SIG-M5 (cell line): ENCODE measurements around the gene CHAC1.
"Not testable (repeated sequence)": the region's sequence is repeated elsewhere in the genome, so short reads cannot be mapped to it uniquely, and the experiment has no call there.

Source experiments
- DNase-seq: peaks from one replicate; lab custom pipeline; 2025; lab: John Stamatoyannopoulos, UW

CHAC1 gene

GRCh38 chr15:40957041-40957555, 3.8 kb downstream of the CHAC1 start:
- no peak for DNase-seq

DNA sequence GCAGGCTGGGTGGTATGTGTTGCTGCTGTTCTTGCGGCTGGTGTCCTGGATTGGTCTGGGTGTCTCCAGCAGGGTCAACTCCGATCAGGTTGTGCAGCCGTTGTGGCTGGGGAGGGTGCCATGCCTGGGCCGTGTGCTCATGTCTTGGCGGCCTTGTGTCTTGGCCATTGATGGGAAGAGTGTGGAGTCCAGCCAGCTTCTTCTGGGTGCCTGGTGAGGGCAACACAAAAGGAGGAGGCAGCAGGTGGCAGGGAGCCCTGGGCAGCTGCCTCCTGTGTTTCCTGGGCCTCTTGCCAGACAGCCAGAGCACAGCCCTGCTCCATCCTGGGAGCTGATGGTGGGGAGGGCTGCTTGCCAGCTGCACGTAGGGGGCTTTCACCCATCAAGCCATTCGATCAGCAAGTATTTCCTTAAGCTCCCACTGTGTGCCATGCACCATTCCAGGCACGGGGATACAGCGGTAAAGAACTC, 4.3 kb downstream of the CHAC1 start:
- no peak for DNase-seq

GRCh38 chr15:40958146-40958545, 4.9 kb downstream of the CHAC1 start:
- no peak for DNase-seq

DNA sequence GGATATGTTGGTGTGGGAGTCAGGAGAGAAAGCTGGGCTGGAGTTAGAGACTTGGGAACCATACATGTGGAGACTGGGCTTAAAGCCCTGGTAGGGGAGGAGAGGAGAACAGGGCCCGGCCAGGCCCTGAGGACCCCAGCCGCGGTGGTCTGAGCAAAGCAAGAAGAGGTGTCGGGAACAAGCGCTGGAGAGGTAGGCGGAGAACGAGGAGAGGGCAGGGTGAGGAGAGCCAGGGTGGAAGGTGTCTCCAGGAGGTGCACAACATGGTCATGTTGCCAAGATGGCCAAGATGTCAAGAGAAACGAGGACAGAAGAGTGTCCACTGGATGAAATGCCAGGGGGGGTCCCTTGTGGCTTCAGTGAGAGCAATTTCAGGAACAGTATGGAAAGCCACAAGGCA, 5.5 kb downstream of the CHAC1 start:
- DNase-seq, result no peak

GRCh38 chr15:40959331-40960141, 6.3 kb downstream of the CHAC1 start:
- DNase-seq, result no peak

GRCh38 chr15:40960151-40960885, 7.0 kb downstream of the CHAC1 start:
- no peak for DNase-seq

DNA sequence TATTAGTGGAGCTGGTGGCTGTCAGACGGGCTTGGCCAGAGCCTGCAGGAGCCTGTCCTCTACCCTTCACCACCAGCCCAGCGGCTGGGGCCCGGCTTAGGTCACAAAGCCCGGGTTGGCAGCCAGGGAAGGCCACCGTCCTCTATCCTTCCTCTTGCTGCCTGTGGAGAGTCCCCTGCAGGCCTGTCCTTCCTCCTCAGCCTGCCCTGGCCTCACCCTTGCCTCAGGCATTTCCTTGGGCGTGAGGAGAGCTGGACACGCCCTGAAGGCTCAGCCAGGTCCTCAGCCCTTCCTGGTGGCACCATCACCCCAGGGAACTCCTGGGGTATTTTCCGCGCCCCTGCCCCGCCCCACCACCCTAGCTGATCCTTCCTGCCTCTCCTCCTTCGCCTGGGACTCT, 7.7 kb downstream of the CHAC1 start:
- no peak for DNase-seq

DNA sequence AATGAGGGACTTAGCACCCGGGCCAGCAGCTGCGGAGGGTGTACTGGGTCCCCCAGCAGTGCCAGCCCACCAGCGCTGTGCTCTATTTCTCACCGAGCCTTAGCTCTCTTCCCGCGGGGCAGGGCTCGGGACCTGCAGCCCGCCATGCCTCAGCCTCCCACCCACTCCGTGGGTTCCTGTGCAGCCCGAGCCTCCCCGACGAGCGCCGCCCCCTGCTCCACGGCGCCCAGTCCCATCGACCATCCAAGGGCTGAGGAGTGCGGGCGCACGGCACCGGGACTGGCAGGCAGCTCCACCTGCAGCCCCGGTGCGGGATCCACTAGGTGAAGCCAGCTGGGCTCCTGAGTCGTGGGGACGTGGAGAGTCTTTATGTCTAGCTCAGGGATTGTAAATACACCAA, 8.5 kb downstream of the CHAC1 start:
- not testable (repeated sequence) for DNase-seq

DNA sequence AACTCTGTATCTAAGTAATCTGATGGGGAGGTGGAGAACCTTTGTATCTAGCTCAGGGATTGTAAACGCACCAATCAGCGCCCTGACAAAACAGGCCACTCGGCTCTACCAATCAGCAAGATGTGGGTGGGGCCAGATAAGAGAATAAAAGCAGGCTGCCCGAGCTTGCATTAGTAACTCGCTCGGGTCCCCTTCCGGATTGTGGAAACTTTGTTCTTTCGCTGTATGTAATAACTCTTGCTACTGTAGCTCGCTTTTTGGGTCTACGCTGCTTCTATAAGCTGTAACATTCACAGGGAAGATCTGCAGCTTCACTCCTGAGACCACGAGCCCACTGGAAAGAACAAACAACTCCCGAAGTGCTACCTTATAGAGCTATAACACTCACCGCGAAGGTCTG, 9.0 kb downstream of the CHAC1 start:
- DNase-seq, result not testable (repeated sequence)

DNA sequence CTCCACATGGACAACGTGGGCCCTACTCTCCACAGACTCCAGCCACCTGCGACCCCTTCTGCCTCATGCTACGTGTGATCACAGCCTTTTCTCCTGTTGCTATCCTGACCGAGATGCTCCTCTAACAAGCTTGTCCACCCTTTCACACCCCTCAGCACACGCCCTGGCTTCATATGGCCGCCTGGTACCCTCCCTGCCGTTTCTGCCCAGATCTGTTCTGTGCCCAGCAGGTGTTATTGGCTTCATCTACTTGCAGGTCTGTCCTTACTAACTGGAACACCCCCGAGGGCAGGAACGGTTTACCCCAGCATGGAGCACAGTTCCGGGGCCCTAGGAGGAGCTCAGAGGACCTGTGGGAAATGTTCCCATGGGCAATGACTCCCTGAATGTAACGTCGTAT, 9.9 kb downstream of the CHAC1 start:
- no peak for DNase-seq

DNA sequence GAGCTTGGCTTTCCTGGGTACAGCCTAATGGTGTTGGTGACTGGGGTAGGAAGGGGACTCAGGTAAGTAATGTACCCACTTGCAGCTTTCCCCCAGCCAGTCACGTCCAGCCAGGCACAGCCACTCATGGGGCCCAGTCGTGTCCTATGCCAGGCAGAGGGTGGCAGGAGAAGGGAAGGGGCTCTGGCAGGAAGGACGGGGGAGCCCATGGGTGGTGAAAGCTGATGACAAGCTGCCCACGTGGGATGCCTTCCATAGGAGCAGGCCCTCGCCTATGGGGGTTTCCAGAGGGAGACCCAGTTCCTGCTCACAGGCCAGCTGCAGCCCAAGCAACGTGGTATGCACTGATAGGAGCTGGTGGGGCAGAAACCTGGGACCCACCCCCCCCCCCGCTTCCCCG, 10.7 kb downstream of the CHAC1 start:
- DNase-seq, result no peak

GRCh38 chr15:40964634-40965033, 11.4 kb downstream of the CHAC1 start:
- DNase-seq, result no peak

DNA sequence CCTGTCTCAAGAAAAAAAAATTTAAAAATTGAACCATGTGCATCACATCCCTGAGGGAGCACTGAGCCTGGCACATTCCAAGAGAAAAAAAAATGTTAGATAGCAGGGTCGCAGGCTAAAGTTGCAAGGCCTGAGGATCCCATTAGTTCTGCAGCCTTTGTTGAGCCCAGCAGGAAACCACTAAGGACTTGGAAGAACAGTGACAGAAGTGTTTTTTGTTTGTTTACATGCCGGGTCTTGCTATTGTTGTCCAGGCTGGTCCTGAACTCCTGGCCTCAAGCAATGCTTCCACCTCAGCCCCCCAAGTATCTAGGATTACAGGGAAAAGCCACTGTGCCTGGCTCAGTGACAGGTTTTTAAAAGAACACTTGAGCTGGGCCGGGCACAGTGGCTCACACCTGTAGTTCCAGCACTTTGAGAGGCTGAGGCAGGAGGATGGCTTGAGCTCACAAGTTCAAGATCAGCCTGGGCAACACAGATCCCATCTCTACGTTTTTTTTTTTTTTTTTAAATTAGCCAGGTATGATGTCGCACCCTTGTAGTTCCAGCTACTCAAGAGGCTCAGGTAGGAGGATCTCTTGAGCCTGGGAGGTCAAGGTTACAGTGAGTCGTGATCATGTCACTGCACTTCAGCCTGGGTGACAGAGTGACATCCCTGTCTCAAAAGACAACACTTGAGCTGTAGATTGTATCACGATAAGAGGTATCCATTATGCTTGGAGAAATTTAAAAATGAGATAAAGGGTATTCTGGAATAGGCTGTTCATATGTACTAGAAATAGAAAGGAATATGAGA, 15.2 kb downstream of the CHAC1 start:
- no peak for DNase-seq

- no peak for DNase-seq
These were observed 16.1 kb downstream of the CHAC1 start for GRCh38 chr15:40969363-40969762.

GRCh38 chr15:40974879-40975278, 21.6 kb downstream of the CHAC1 start:
- no peak for DNase-seq

DNA sequence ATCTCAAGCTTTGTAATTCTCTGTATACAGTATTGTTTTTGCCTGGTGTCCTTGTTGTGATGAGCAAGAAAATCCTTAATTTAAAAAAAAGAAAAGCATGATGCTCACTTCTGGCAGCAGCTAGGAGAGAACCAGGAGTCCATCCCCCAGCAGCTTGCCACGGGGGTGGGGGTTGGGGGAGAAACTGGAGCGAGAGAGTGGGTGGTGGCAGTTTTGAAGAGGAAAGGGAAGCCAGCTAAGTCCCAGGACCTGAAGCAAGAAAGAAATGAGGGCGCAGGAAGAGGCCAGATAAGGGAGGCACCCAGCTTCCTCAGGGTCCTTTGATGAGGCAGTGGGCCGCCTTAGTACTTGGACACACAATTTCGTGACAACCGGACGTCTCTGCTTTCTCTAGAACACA, 23.5 kb downstream of the CHAC1 start:
- no peak for DNase-seq

DNA sequence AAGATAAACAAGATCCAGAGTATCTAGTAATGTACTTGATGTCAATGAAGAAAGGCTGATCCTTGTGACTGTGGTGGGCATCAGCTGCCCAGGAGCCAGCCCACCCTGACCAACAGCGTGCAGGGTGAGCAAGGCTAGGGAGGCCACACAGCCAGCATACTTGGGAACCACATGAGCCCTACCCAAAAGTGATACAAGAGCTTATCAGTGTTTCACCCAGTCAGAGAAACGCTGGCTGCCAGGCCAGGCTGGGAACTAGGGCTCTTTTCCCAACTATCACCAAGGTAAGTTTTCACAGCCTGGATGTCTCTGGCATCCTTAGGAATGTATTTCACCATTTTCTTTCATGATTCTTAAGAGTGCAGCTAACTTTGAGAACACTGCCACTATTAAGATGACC, 24.9 kb downstream of the CHAC1 start:
- DNase-seq, result no peak

DNA sequence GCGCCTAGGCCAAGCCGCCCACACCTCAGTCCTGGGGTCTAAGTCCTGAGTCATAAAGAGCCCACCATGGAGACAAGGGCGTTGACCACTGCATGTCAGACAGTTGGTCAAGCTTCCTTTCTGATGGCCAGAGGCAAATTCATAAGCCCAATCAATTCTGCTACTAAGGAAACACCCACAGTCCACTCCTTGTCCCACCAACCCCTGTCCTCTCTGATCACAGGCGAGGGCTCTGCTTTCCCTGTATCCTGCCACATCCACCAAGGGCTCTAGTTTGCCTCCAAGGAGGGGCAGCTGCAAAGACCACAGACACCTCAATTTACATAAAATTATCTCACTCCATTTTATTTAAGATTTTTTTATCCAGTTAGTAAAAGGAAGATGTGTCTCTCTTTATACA, 25.3 kb downstream of the CHAC1 start:
- DNase-seq, result no peak

GRCh38 chr15:40981186-40981585, 27.9 kb downstream of the CHAC1 start:
- no peak for DNase-seq

DNA sequence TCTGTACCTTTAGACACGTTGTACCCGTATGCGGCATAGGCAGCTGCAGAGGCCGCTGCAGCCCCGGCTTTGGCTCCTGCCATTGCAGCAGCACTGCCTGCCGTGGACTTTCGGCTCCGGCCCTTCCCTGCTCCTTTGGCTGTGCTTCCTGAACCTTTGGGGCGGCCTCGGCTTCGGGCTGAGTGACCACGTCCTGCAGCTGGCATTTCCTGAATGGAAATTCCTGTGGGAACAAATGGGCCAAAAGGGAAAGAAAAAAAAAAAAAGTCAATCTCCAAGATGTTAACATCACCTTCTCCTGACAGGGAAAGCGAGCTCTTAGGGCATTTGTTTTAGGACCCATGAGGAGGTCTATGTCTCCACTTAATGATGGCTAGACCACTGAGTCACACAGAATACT, 29.6 kb downstream of the CHAC1 start:
- no peak for DNase-seq

DNA sequence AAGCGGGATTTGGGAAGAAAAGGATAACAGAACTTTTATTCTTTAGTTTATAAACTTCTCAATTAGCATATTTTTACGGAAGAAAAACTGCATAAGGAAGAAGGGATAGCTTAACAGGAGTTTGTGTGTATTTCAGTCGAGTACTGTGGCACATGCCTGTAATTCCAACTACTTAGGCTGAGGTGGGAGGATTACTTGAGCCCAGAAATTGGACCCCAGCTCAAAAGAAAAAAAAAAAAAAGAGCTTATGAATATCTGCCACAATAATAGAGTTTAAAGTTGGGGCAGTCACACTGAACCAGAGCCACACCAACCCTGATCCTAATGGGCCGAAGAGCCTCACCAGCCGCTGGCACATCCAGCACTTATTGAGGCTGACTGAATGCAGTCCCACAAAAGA, 31.1 kb downstream of the CHAC1 start:
- no peak for DNase-seq

GRCh38 chr15:40984964-40985363, 31.7 kb downstream of the CHAC1 start:
- no peak for DNase-seq
